Prostate gland (tissue), 2 donors: ENCODE results near the gene DRC3. TPM values are rescaled to one million over a fixed set of nuclear protein-coding genes. Genes with fewer than 3 reads are reported as not detected.

ENCODE experiments used
- DNase-seq: peaks from one replicate; pipeline ENCODE4 v3.0.0-alpha.2; 2019; ENCODE audit warnings: low spot score
- H3K27ac ChIP-seq, 2 donors: fragments of 200-600 bp; sonication (generic); 2 replicates each; pipeline ENCODE4 v1.5.1; 2017 to 2019
- H3K27me3 ChIP-seq: fragments of 200-600 bp; sonication (generic); replicated peaks from 2 replicates; pipeline ENCODE4 v1.5.1; 2019; ENCODE audit not compliant: insufficient read depth
- H3K36me3 ChIP-seq, 2 donors: fragments of 200-600 bp; sonication (generic); 1 replicate in 1 of 2; 2 replicates in 1 of 2; pipeline versions ENCODE4 v1.5.1 to v1.8.1; 2017 to 2019
- H3K4me1 ChIP-seq: fragments of 200-600 bp; sonication (generic); replicated peaks from 2 replicates; pipeline ENCODE4 v1.5.1; 2019
- H3K4me3 ChIP-seq, 2 donors: fragments of 200-600 bp; sonication (generic); 2 replicates each; pipeline ENCODE4 v1.5.1; 2017 to 2019
- H3K9me3 ChIP-seq: fragments of 200-600 bp; sonication (generic); 2 replicates; pipeline ENCODE4 v1.5.1; 2017
- POLR2A ChIP-seq: fragments of 450-650 bp; IDR thresholded peaks from one replicate; pipeline ENCODE4 v1.6.1; 2016; ENCODE audit warnings: antibody characterized with exemption, mild to moderate bottlenecking
- POLR2AphosphoS5 ChIP-seq: sonication (generic); formaldehyde crosslinking; IDR thresholded peaks from one replicate; pipeline ENCODE4 v1.6.1; 2017; ENCODE audit warnings: antibody characterized with exemption
- WGBS: methylation state at CpG from one replicate; pipeline ENCODE4 v1.1.5; 2018; 5-methylcytosine and 5-hydroxymethylcytosine counted together
- intact Hi-C: fragments of 100-400 bp; cut with DNase I; formaldehyde crosslinking; loops from one replicate; pipeline ENCODE4 v1.14.2; 2022
- total RNA-seq, 2 donors: library from RNA; depleted of rRNA; stranded (reverse); fragments of >200 nt; gene quantifications; one replicate each; pipeline ENCODE4 v1.1.0, GENCODE V29; 2016
- TF ChIP-seq, protein P1 (sequence below), 4 experiments: fragments of 200-600 bp in 2 of 4; fragments of 450-650 bp in 2 of 4; sonication (generic) in 2 of 4; IDR thresholded peaks; 1 replicate in 3 of 4; 2 replicates in 1 of 4; pipeline ENCODE4 v1.5.1; 2016 to 2019; ENCODE audit warnings: antibody characterized with exemption in 4 of 4, mild to moderate bottlenecking in 2 of 4, moderate library complexity in 2 of 4

Gene DRC3
- total RNA-seq, 2 donors from 2014 or later = 4.5 to 10.0 TPM

DNA sequence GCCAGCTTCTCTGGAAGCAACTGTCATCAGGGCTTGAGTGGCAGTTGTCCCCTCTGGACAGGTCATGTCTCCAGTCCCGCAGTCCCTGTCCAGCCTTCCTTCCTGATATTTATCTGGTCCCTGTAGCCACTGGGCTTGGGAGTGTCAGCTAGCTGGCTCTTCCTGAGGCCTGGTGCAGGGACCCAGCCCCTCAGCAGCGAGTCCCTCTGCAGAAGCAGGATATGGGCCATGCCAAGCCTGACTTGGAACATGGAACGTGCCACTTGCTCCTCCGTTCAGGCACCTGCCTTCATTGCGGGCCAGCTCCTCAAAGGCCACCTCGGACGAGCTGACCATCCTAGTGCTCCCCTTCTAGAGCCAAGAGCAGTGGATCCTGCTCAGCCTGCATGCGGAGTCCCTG lies 26.3 kb downstream of the DRC3 start:
- no peak overlapping the region for H3K27ac ChIP-seq
- WGBS = 97% methylated on average over 8 of the region's 8 CpGs
- intact Hi-C loops = no loop called here
- H3K4me3 ChIP-seq = no peak overlapping the region
- no peaks in the 10 kb centered on the region for H3K36me3 ChIP-seq
- DNase-seq = no peak
- H3K9me3 ChIP-seq = no peaks in the 10 kb centered on the region
- H3K27me3 ChIP-seq = no peaks in the 10 kb centered on the region
- no peaks in the 10 kb centered on the region for H3K4me1 ChIP-seq
- no peak for TF ChIP-seq POLR2A
- TF ChIP-seq, protein P1, sequence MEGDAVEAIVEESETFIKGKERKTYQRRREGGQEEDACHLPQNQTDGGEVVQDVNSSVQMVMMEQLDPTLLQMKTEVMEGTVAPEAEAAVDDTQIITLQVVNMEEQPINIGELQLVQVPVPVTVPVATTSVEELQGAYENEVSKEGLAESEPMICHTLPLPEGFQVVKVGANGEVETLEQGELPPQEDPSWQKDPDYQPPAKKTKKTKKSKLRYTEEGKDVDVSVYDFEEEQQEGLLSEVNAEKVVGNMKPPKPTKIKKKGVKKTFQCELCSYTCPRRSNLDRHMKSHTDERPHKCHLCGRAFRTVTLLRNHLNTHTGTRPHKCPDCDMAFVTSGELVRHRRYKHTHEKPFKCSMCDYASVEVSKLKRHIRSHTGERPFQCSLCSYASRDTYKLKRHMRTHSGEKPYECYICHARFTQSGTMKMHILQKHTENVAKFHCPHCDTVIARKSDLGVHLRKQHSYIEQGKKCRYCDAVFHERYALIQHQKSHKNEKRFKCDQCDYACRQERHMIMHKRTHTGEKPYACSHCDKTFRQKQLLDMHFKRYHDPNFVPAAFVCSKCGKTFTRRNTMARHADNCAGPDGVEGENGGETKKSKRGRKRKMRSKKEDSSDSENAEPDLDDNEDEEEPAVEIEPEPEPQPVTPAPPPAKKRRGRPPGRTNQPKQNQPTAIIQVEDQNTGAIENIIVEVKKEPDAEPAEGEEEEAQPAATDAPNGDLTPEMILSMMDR (IDR thresholded peaks at IDR 0.05) = no peak
- TF ChIP-seq POLR2AphosphoS5 = no peak

GRCh38 chr17:17999364-18000029 lies 26.8 kb downstream of the DRC3 start:
- no peak for TF ChIP-seq POLR2A
- TF ChIP-seq, protein P1 (IDR thresholded peaks at IDR 0.05) = no peak
- no peak for TF ChIP-seq POLR2AphosphoS5
- Histone ChIP-seq H3K36me3 (no peaks in the 10 kb centered on the region), H3K4me3 (no peak overlapping the region), H3K4me1 (no peaks in the 10 kb centered on the region), H3K27me3 (no peaks in the 10 kb centered on the region), H3K9me3 (no peaks in the 10 kb centered on the region), H3K27ac (no peak overlapping the region)
- WGBS = 78% methylated on average over 9 of the region's 9 CpGs
- DNase-seq = no peak
- intact Hi-C loops = no loop called here

GRCh38 chr17:18000030-18000408 lies 27.4 kb downstream of the DRC3 start:
- no peak overlapping the region for H3K4me3 ChIP-seq
- H3K36me3 ChIP-seq = no peaks in the 10 kb centered on the region
- H3K4me1 ChIP-seq = no peaks in the 10 kb centered on the region
- no peaks in the 10 kb centered on the region for H3K9me3 ChIP-seq
- H3K27me3 ChIP-seq = no peaks in the 10 kb centered on the region
- TF ChIP-seq POLR2A = no peak
- TF ChIP-seq, protein P1 (IDR thresholded peaks at IDR 0.05) = no peak
- TF ChIP-seq POLR2AphosphoS5 = no peak
- no peak overlapping the region for H3K27ac ChIP-seq
- 65% methylated on average over 8 of the region's 8 CpGs for WGBS
- intact Hi-C loops = no loop called here
- DNase-seq = no peak

- intact Hi-C loops = no loop called here
- Histone ChIP-seq H3K4me1 (no peaks in the 10 kb centered on the region), H3K27ac (no peak overlapping the region), H3K27me3 (no peaks in the 10 kb centered on the region), H3K4me3 (no peak overlapping the region), H3K36me3 (no peaks in the 10 kb centered on the region), H3K9me3 (no peaks in the 10 kb centered on the region)
- no peak for DNase-seq
- WGBS = 96% methylated on average over 2 of the region's 2 CpGs
- no peak for TF ChIP-seq POLR2A
- no peak for TF ChIP-seq POLR2AphosphoS5
- TF ChIP-seq, protein P1 (IDR thresholded peaks at IDR 0.05) = no peak
Measured at GRCh38 chr17:18002171-18002570, 29.5 kb downstream of the DRC3 start.

GRCh38 chr17:18004345-18004744 lies 31.7 kb downstream of the DRC3 start:
- 73% methylated on average over 9 of the region's 9 CpGs for WGBS
- Histone ChIP-seq H3K9me3 (no peaks in the 10 kb centered on the region), H3K27me3 (no peaks in the 10 kb centered on the region), H3K36me3 (no peaks in the 10 kb centered on the region), H3K4me3 (no peak overlapping the region), H3K27ac (no peak overlapping the region), H3K4me1 (no peaks in the 10 kb centered on the region)
- intact Hi-C loops = no loop called here
- no peak for DNase-seq
- TF ChIP-seq POLR2AphosphoS5 (no peak), POLR2A (no peak)
- TF ChIP-seq, protein P1 (IDR thresholded peaks at IDR 0.05) = no peak
